HG03095 (cell line): ENCODE results near the gene EDIL3.

Experiments
- ATAC-seq: cut with Tn5 transposase; IDR thresholded peaks from one replicate; pipeline ENCODE4 v1.9.1; 2021; ENCODE audit warnings: moderate library complexity; ENCODE audit not compliant: unreplicated experiment

EDIL3 gene

DNA sequence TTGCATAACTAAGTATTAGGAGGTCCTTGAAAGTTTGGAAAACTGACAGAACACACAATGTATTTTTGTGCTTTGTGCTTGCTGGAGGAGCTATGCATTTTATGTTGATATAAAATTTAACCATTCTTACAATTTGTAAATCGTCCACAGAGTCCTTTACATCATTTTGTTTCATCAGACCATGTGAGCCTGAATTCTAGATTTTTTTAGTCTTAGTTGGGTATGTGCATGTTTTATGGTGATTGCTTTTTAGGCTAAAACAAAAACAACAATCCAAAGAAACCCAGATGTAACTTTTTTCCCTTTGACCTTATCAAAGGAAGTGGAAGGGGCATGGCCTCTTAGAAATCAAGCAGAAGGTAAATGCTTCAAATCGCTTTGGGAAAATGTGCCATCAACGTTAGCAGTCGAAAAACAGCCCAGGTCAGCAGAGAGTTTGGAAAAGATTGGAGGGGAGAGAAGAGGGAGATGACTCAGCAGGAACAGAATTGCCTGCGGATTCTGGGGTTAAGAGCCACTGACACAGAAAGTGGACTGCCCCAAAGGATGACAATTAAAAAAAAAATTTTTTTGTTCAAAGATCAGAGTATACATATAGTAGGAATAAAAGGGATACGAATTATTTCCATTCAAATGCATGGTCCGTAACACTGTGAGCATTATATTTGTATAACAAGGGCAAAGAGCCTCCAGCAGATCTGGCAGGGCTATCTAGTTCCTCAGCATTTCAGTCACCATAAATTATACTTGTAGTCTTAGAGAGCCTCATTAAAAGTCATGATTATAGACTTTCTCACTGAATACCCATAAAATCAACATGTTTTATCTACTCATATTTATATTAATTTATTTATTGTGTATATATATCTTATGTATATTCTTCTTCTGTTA is 410.5 kb downstream of the EDIL3 start:
- no peak for ATAC-seq

- ATAC-seq = no peak
These were observed 411.8 kb downstream of the EDIL3 start for GRCh38 chr5:83972909-83973308.

- no peak for ATAC-seq
These were observed 412.4 kb downstream of the EDIL3 start for GRCh38 chr5:83972236-83972635.

GRCh38 chr5:83967417-83967816 is 417.3 kb downstream of the EDIL3 start:
- no peak for ATAC-seq

GRCh38 chr5:83965441-83965840 is 419.2 kb downstream of the EDIL3 start:
- ATAC-seq = no peak

- no peak for ATAC-seq
These were observed 420.4 kb downstream of the EDIL3 start for GRCh38 chr5:83964271-83964670.

DNA sequence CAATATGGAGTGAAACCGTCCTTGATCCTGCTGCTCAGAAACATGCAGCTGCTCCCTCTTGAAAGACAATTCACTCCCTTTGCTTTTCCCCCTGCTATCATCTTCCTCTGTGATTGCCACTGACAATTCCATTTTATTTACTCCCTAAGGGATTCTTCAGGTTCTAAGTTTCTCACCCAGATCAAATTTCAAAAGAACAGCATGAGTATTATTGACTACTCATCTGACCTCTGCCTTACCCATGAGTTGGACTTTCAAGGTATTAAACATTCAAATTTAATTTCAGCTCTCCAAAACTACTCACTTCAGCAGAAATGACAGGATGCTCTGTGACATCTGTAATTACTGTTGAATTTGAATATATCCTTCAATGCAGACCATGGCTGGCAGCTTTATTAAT is 427.5 kb downstream of the EDIL3 start:
- no peak for ATAC-seq

GRCh38 chr5:83956386-83956785 is 428.3 kb downstream of the EDIL3 start:
- ATAC-seq = no peak

GRCh38 chr5:83955916-83956315 is 428.8 kb downstream of the EDIL3 start:
- no peak for ATAC-seq

- no peak for ATAC-seq
These were observed 436.9 kb downstream of the EDIL3 start for GRCh38 chr5:83947763-83948162.

- ATAC-seq = no peak
These were observed 438.2 kb downstream of the EDIL3 start for GRCh38 chr5:83946516-83946915.

GRCh38 chr5:83942155-83942554 is 442.5 kb downstream of the EDIL3 start:
- no peak for ATAC-seq

GRCh38 chr5:83937837-83938236 is 446.8 kb downstream of the EDIL3 start:
- ATAC-seq = no peak

GRCh38 chr5:83931969-83932368 is 452.7 kb downstream of the EDIL3 start:
- no peak for ATAC-seq

- peak; percentile 51 for ATAC-seq
These were observed 457.4 kb downstream of the EDIL3 start for GRCh38 chr5:83927140-83927733.

GRCh38 chr5:83925955-83926337 is 458.7 kb downstream of the EDIL3 start:
- no peak for ATAC-seq

DNA sequence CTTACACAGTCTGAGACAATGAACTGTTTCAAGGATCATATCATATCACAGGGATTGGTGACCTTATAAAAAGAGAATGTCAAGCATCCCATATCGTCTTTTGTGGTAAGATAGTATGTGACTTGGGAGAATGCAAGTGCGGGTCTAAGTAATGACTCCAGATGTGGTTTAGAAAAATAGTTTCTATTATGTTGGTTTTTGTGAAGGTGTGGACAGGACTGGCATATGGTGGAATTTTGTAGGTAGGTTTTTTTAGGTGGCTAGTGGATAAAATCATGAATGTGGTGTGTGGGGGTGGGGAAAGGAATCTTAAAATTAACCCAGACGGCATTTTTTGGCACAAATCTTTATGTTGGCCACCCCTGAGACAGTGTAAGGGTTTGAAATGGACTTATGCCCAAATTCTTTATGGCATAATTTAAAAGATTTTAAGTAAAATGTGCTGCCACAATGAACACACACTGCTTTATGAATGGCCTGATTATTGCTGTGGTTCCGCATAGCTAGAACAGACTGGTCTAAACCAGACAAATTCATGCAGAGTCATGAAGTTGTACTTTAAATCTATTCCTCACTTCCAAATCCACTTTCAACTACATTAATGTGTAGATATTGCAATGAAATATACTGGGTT is 459.2 kb downstream of the EDIL3 start:
- no peak for ATAC-seq

GRCh38 chr5:83924891-83925290 is 459.8 kb downstream of the EDIL3 start:
- no peak for ATAC-seq

DNA sequence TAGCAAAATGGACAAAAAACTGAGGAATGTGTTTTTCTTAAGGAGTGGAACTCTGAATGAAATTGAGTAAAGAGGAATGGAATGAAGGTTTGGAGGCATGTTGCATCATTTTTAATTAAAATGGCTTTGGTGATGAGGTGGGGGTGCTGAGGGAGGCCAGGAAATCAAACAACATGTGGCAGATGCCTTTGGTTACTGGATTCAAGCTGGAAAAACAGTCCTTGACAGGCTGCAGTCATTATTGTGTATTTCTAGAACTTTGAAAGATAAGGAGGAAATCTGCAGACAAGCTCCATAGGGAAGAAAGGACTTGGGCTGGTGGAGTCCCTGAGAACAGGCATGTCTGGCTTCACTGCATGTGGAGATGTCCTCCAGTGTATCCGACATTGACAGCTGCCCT is 460.5 kb downstream of the EDIL3 start:
- ATAC-seq = no peak

GRCh38 chr5:83922699-83923098 is 462.0 kb downstream of the EDIL3 start:
- ATAC-seq = no peak

GRCh38 chr5:83921666-83922193 is 462.9 kb downstream of the EDIL3 start:
- no peak for ATAC-seq
